ENCODE measurements around the gene CCDC149.
A peak's percentile ranks its signal among the peaks of the same experiment; 100 is the strongest.
"Not testable (repeated sequence)": the region's sequence is repeated elsewhere in the genome, so short reads cannot be mapped to it uniquely, and the experiment has no call there.

Gene CCDC149

GRCh38 chr4:24928708-24929107 lies 15.9 kb upstream of the CCDC149 start:
- intact Hi-C loops (cut with micrococcal nuclease), result no loop called here
- no peak overlapping the region for H3K4me3 Mint-ChIP-seq
- no peaks in the 10 kb centered on the region for H3K27me3 Mint-ChIP-seq
- peaks cover 44% of the 10 kb centered on the region for H3K4me1 Mint-ChIP-seq (ENCODE audit: low read depth)
- H3K27ac Mint-ChIP-seq, result peak overlapping the region; percentile 57
- H3K36me3 Mint-ChIP-seq (ENCODE audit: low read depth), result no peaks in the 10 kb centered on the region
- peaks cover 5% of the 10 kb centered on the region for H3K9me3 Mint-ChIP-seq

- H3K27me3 Mint-ChIP-seq, result no peaks in the 10 kb centered on the region
- no peaks in the 10 kb centered on the region for H3K9me3 Mint-ChIP-seq
- no peaks in the 10 kb centered on the region for H3K36me3 Mint-ChIP-seq (ENCODE audit: low read depth)
- H3K27ac Mint-ChIP-seq, result no peak overlapping the region
- H3K4me3 Mint-ChIP-seq, result no peak overlapping the region
- H3K4me1 Mint-ChIP-seq (ENCODE audit: low read depth), result peaks cover 50% of the 10 kb centered on the region
- intact Hi-C loops (cut with micrococcal nuclease), result no loop called here
These were observed 14.2 kb upstream of the CCDC149 start for GRCh38 chr4:24927049-24927448.

- Mint-ChIP-seq H3K27ac (no peak overlapping the region), H3K36me3 (ENCODE audit: low read depth) (no peaks in the 10 kb centered on the region), H3K9me3 (peaks cover 11% of the 10 kb centered on the region), H3K27me3 (no peaks in the 10 kb centered on the region), H3K4me3 (no peak overlapping the region), H3K4me1 (ENCODE audit: low read depth) (peaks cover 38% of the 10 kb centered on the region)
- intact Hi-C loops (cut with micrococcal nuclease), result no loop called here
These were observed 11.5 kb upstream of the CCDC149 start for GRCh38 chr4:24924309-24924781.

- H3K4me3 Mint-ChIP-seq, result no peak overlapping the region
- intact Hi-C loops (cut with micrococcal nuclease), result no loop called here
- H3K4me1 Mint-ChIP-seq (ENCODE audit: low read depth), result peaks cover 32% of the 10 kb centered on the region
- H3K27me3 Mint-ChIP-seq, result no peaks in the 10 kb centered on the region
- H3K9me3 Mint-ChIP-seq, result peaks cover 15% of the 10 kb centered on the region
- peak overlapping the region; percentile 2 for H3K27ac Mint-ChIP-seq
- no peaks in the 10 kb centered on the region for H3K36me3 Mint-ChIP-seq (ENCODE audit: low read depth)
These were observed 10.7 kb upstream of the CCDC149 start for GRCh38 chr4:24923550-24923949.

GRCh38 chr4:24923002-24923401 lies 10.2 kb upstream of the CCDC149 start:
- H3K4me3 Mint-ChIP-seq, result no peak overlapping the region
- no peaks in the 10 kb centered on the region for H3K27me3 Mint-ChIP-seq
- peak overlapping the region; percentile 2 for H3K27ac Mint-ChIP-seq
- intact Hi-C loops (cut with micrococcal nuclease), result no loop called here
- no peaks in the 10 kb centered on the region for H3K36me3 Mint-ChIP-seq (ENCODE audit: low read depth)
- H3K9me3 Mint-ChIP-seq, result peaks cover 15% of the 10 kb centered on the region
- peaks cover 26% of the 10 kb centered on the region for H3K4me1 Mint-ChIP-seq (ENCODE audit: low read depth)

- Mint-ChIP-seq H3K27me3 (peaks cover 1% of the 10 kb centered on the region), H3K4me3 (no peak overlapping the region), H3K4me1 (ENCODE audit: low read depth) (peaks cover 23% of the 10 kb centered on the region), H3K36me3 (ENCODE audit: low read depth) (no peaks in the 10 kb centered on the region), H3K9me3 (peaks cover 15% of the 10 kb centered on the region), H3K27ac (no peak overlapping the region)
- intact Hi-C loops (cut with micrococcal nuclease), result no loop called here
These were observed 9.6 kb upstream of the CCDC149 start for GRCh38 chr4:24922416-24922815.

GRCh38 chr4:24921491-24921890 lies 8.6 kb upstream of the CCDC149 start:
- Mint-ChIP-seq H3K27ac (no peak overlapping the region), H3K9me3 (peaks cover 15% of the 10 kb centered on the region), H3K27me3 (peaks cover 4% of the 10 kb centered on the region), H3K4me3 (no peak overlapping the region), H3K36me3 (ENCODE audit: low read depth) (no peaks in the 10 kb centered on the region), H3K4me1 (ENCODE audit: low read depth) (peaks cover 18% of the 10 kb centered on the region)
- intact Hi-C loops (cut with micrococcal nuclease), result no loop called here

GRCh38 chr4:24920008-24920407 lies 7.2 kb upstream of the CCDC149 start:
- Mint-ChIP-seq H3K27me3 (peaks cover 4% of the 10 kb centered on the region), H3K27ac (no peak overlapping the region), H3K9me3 (peaks cover 15% of the 10 kb centered on the region), H3K4me1 (ENCODE audit: low read depth) (peaks cover 13% of the 10 kb centered on the region), H3K36me3 (ENCODE audit: low read depth) (no peaks in the 10 kb centered on the region), H3K4me3 (no peak overlapping the region)
- intact Hi-C loops (cut with micrococcal nuclease), result no loop called here

GRCh38 chr4:24917076-24917856 lies 4.4 kb upstream of the CCDC149 start:
- no peak overlapping the region for H3K27ac Mint-ChIP-seq
- peaks cover 5% of the 10 kb centered on the region for H3K27me3 Mint-ChIP-seq
- peaks cover 15% of the 10 kb centered on the region for H3K9me3 Mint-ChIP-seq
- intact Hi-C loops (cut with micrococcal nuclease), result no loop called here
- H3K4me1 Mint-ChIP-seq (ENCODE audit: low read depth), result peaks cover 15% of the 10 kb centered on the region
- H3K36me3 Mint-ChIP-seq (ENCODE audit: low read depth), result no peaks in the 10 kb centered on the region
- no peak overlapping the region for H3K4me3 Mint-ChIP-seq

GRCh38 chr4:24915121-24915922 lies 2.5 kb upstream of the CCDC149 start:
- Mint-ChIP-seq H3K9me3 (peaks cover 15% of the 10 kb centered on the region), H3K4me3 (no peak overlapping the region), H3K27ac (no peak overlapping the region), H3K36me3 (ENCODE audit: low read depth) (peaks cover 2% of the 10 kb centered on the region), H3K27me3 (peaks cover 6% of the 10 kb centered on the region), H3K4me1 (ENCODE audit: low read depth) (peaks cover 29% of the 10 kb centered on the region)
- intact Hi-C loops (cut with micrococcal nuclease), result no loop called here

- intact Hi-C loops (cut with micrococcal nuclease), result no loop called here
- peaks cover 15% of the 10 kb centered on the region for H3K9me3 Mint-ChIP-seq
- H3K27me3 Mint-ChIP-seq, result peaks cover 6% of the 10 kb centered on the region
- peaks cover 11% of the 10 kb centered on the region for H3K36me3 Mint-ChIP-seq (ENCODE audit: low read depth)
- H3K4me3 Mint-ChIP-seq, result no peak overlapping the region
- no peak overlapping the region for H3K27ac Mint-ChIP-seq
- peaks cover 29% of the 10 kb centered on the region for H3K4me1 Mint-ChIP-seq (ENCODE audit: low read depth)
These were observed 1.6 kb upstream of the CCDC149 start for GRCh38 chr4:24914460-24914859.

GRCh38 chr4:24913119-24913485 lies 260 bp upstream of the CCDC149 start:
- Mint-ChIP-seq H3K4me1 (ENCODE audit: low read depth) (peaks cover 29% of the 10 kb centered on the region), H3K27ac (peak overlapping the region; percentile 62), H3K27me3 (peaks cover 6% of the 10 kb centered on the region), H3K9me3 (peaks cover 13% of the 10 kb centered on the region), H3K4me3 (peak overlapping the region; percentile 74), H3K36me3 (ENCODE audit: low read depth) (peaks cover 22% of the 10 kb centered on the region)
- intact Hi-C loops (cut with micrococcal nuclease), result loop anchor here (2.0 kb wide), 1 partner anchor 68 kb away; no protein-coding TSS in a partner anchor

- Mint-ChIP-seq H3K9me3 (peaks cover 13% of the 10 kb centered on the region), H3K27ac (no peak overlapping the region), H3K27me3 (peaks cover 2% of the 10 kb centered on the region), H3K4me3 (no peak overlapping the region), H3K4me1 (ENCODE audit: low read depth) (peaks cover 23% of the 10 kb centered on the region), H3K36me3 (ENCODE audit: low read depth) (peaks cover 22% of the 10 kb centered on the region)
- intact Hi-C loops (cut with micrococcal nuclease), result no loop called here
These were observed 2.3 kb downstream of the CCDC149 start for GRCh38 chr4:24910499-24910898.

- H3K9me3 Mint-ChIP-seq, result peaks cover 13% of the 10 kb centered on the region
- H3K4me3 Mint-ChIP-seq; H3K27ac Mint-ChIP-seq; H3K27me3 Mint-ChIP-seq; intact Hi-C loops (cut with micrococcal nuclease): not testable (repeated sequence)
- peaks cover 22% of the 10 kb centered on the region for H3K36me3 Mint-ChIP-seq (ENCODE audit: low read depth)
- peaks cover 23% of the 10 kb centered on the region for H3K4me1 Mint-ChIP-seq (ENCODE audit: low read depth)
These were observed 3.2 kb downstream of the CCDC149 start for GRCh38 chr4:24909606-24910005.

Data from dendritic cell treated with granulocyte-macrophage colony-stimulating factor and Interleukin-4, amounts not matched to agents 40 ng/mL and 50 ng/mL, for 4 days (primary cell).